ENCODE measurements around the gene CDK12.

DNA sequence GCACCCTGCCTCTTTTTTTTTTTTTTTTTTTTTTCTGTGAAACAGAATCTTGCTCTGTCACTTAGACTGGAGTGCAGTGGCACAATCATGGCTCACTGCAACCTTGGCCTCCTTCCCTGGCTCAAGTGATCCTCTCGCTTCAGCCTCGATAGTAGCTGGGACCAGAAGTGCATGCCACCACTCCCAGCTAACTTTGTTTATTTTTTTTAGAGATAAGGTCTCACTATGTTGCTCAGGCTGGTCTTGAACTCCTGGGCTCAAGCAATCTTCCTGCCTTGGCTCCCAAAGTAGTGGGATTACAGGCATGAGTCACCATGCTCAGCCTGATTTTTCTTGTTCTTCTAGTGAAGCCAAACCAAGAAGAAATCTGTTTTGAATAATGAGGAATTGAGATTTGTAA, 25.0 kb downstream of the CDK12 start:
- TF ChIP-seq, protein P1, sequence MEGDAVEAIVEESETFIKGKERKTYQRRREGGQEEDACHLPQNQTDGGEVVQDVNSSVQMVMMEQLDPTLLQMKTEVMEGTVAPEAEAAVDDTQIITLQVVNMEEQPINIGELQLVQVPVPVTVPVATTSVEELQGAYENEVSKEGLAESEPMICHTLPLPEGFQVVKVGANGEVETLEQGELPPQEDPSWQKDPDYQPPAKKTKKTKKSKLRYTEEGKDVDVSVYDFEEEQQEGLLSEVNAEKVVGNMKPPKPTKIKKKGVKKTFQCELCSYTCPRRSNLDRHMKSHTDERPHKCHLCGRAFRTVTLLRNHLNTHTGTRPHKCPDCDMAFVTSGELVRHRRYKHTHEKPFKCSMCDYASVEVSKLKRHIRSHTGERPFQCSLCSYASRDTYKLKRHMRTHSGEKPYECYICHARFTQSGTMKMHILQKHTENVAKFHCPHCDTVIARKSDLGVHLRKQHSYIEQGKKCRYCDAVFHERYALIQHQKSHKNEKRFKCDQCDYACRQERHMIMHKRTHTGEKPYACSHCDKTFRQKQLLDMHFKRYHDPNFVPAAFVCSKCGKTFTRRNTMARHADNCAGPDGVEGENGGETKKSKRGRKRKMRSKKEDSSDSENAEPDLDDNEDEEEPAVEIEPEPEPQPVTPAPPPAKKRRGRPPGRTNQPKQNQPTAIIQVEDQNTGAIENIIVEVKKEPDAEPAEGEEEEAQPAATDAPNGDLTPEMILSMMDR (conservative IDR thresholded peaks at IDR 0.05; ENCODE audit: low read length) = no peak
- no peak for TF ChIP-seq EZH2phosphoT487 (IDR thresholded peaks at IDR 0.05; ENCODE audit: borderline replicate concordance)
